Stimulated activated CD8-positive, alpha-beta memory T cell treated with anti-CD3 and anti-CD28 coated beads, Interleukin-2, amount 100 ng/mL, for 48 hours (primary cell): Measurements from ENCODE around the gene PIK3CD.

Experiments
- DNase-seq, 2 donors: peaks; one replicate each; pipeline ENCODE4 v3.0.0-alpha.2; 2020; ENCODE audit warnings: low read depth in 2 of 2

The PIK3CD gene

DNA sequence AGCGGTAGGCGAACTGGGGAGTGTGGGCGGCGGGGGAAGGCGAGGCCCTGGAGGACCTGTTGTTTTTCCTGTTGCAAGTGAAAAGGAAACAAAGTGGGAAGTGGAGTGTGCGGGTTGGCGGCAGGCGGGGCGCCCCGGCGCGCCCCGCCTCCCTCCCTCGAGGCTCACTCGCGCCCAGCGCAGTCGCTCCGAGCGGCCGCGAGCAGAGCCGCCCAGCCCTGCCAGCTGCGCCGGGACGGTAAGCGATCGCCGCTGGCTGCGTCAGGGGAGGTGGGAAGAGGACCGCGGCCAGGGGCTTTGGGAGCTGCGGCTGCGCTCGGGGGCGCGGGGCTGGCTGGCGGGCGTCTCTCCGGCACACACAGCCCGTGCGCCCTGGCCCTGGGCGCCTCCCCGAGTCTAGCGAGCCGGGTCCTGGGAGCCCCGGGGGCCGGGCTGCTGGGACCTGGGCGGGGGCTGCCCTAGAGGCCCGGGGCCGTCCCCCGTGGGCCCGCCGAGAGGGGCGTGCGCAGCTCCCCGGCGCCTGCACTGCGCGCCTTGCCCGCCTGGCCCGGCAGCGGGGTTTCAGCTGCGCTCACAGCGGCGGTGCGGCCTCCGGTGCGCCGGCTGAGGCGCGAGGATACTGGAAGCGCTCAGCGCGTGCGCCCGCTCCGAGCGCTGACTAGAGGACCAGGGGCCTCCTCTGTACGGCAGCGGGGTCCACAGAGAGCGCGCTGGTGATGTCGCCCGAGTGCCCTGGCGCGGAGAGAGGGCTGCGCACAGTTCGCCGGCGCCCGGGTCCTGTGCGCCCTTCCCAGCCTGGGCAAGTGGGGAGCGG lies at the start of gene PIK3CD:
Gene PIK3CD, plus strand, starts transcription at position 167 of the 814 bp plus-strand sequence. CDS start 58,725 bp downstream, outside the sequence.
- DNase-seq, result peak in 1 of 2 donors; percentile 26

DNA sequence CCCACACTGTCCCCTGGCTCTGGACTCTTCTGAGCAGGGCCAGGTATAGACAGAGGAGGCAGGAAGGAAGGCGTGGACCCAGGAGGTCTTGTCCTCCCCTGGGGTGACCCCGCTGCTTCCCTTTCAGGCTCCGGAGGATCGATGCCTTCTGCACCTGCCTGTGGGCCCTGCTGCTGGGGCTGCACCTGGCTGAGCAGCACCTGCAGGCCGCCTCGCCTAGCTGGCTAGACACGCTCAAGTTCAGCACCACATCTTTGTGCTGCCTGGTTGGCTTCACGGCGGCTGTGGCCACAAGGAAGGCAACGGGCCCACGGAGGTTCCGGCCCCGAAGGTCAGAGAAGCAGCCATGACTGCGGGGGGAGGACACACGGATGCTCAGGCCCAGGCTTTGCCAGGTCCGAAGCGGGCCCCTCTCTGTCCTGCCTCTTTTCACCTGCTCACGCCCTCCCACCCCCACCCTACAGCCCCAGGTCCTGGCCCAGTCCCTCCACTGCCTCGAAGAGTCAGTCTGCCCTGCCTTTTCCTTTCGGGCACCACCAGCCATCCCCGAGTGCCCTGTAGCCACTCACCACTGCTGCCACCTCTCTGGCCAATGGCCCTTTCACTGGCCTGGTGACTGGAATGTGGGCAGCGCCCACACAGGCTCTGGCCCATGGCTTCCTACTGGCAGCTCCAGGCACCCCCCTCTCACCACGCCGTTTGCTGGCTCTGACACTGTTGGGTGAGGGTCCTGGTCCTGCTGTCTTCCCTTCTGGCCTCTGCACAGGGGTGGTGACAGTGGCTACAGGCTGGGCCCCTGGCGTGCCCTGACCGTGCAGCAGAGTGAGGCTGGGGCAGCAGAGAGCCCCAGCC lies 49.4 kb upstream of the PIK3CD start:
- no peak for DNase-seq

DNA sequence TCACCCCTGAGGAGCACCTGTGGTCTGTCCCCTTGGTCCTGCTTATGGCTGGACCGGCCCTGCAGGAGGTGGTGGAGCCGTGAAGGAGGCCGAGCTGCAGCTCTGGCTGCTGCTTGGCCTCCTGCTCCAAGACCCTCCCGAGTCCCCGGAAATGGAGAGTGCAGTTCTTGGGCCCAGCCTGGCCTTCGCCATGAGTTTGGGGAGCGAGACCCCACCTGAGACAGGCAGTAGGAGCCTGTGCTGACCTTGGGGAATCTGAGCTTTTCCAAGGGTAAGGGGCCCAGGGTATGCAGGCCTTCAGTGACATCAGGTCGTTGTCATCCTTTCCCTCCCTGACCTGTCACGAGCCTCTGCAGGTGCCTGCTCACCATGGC lies 48.8 kb upstream of the PIK3CD start:
- no peak for DNase-seq

DNA sequence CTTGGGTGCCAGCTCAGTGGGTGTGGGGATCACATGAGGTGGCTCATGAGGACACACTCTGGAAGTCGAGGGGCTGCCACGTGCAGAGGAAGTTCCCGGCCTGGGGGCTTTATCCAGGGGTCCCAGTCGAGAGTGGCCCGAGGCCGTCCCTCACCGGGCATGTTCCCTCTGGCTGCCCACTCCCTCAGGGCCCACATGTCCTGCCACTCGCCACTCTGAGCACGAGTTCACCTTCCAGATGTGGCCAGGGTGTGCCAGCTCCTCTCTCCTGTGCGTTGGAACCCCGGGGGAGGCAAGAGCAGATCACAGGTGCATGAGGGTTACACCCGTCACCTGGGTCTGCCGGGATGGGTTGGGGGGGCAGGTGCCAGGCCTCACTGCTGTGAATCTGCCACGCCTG lies 48.2 kb upstream of the PIK3CD start:
- no peak for DNase-seq

DNA sequence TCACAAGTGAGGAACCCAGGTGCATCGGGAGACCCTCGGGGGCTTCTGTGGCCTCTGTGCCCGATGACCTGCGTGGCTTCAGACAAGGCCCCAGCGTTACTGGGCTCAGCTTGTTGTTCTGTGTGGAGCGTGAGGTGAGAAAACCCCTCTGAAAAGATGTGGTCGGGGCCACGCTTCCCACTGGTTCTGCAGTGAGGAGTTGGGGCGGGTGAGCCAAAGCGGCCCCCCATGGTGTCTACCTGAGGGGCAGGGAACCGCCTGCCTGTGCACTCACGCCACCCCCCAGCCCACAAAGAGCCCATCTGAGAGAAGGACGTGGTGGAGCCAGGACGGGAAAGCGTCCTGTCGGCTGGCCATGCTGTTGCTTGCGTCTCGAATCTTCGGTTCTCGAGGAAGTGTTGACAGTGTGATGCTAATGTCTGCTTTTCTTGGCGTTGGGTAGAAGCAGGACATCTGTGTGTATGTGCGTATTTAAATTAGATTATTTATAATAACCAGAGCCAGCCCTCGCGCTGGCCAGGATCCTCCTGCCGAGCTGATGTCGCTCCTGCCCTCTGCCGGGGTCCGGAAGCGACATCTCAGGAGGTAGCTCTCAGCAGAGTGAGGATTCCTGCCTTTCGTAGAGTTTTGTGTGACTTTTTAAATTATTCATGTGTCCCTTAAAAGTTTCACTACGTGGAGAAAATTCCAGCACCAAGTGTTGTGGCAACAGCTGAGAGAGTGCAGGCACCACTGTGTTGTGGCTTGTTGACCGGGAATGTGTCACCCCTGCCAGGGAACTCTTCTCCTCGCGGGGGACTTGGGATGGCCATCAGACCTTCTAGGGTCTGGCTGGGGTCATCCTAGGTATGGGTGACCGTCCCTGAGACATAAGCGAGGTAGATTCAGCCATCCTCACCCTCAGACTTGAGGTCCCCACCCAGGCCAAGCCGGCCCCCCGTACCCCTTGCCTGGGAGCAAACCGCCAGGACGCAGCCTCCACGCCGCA lies 47.5 kb upstream of the PIK3CD start:
- no peak for DNase-seq

DNA sequence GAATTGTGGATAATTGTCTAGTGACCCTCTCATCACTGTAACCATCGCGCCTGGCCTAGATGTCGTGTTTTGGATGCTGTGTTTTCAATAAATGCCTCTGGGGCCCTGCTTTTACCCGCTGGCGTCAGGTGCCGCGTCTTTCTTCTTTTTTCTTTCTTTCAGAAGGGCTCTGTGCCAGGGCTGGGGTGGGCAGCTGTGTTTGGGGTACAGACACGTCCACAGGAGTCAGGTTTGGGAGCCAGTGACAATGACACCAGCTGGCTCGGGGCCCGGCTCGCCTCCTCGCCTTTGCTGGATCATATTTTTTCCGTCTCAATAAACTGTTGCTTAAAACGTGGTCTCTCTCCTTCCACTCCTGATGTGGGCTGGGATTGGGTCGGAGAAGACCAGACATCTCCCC lies 46.7 kb upstream of the PIK3CD start:
- no peak for DNase-seq

DNA sequence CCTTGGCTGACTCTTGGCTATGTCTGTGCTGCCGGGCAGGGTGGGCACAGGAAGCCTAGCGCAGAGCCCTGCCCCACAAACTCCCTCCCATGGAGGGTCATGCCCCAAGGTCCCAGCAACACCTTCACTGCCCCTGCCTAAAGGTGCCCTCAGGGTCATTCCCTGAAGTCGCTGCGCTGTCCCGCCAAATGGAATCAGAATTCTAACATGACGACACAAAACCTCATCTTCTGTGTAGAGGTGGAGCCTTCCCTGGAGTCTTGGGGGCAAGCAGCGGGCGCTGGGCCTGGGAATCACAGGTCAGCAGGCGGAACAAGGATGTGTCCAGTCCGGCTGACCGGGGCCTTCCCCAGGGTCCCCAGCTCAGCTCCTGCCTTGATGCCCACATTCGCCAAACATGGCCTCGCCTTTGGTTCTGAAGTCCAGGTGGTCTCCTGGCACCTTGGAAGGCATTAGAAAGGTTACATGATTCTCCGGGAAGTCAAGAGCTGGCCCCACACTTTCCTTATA lies 45.5 kb upstream of the PIK3CD start:
- no peak for DNase-seq

DNA sequence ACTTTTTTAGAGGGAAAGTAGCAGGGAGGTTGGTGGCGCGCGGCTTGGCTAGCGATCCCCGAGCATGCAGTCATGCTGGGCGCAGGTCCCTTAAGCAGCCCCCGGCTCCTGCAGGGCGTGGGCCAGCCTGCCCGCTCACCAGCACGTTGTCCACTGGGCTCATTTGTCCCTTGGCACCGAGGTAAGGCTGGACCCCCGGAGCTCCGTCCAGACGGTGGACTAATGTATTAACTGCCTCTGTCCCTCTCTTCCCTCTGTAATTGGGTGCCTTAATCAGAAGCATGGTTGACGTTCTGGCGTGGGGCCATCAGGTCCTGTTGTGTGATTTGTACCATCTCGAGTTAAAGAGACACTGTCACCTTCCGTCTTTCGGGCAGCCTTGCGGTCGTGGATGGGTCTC lies 45.1 kb upstream of the PIK3CD start:
- DNase-seq, result no peak

DNA sequence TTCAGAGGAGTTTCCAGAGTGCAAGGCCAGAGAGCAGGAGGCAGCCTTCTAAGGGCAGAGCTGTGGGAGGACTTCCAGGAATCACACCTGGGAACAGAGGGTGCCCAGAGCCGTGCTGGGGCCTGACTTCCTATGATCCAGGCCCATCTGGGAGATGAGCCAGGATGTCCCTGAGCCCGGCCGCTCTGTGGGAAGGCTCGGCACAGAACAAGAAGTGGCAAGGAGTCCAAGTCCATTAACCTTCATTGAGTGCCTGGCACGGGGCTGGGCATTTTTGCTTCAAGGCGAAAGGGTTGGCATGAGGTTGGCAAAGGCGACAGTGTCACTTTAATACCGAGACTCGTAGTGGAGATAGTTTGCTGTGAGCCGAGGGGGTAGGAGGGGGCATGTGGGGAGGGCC lies 44.6 kb upstream of the PIK3CD start:
- no peak for DNase-seq

DNA sequence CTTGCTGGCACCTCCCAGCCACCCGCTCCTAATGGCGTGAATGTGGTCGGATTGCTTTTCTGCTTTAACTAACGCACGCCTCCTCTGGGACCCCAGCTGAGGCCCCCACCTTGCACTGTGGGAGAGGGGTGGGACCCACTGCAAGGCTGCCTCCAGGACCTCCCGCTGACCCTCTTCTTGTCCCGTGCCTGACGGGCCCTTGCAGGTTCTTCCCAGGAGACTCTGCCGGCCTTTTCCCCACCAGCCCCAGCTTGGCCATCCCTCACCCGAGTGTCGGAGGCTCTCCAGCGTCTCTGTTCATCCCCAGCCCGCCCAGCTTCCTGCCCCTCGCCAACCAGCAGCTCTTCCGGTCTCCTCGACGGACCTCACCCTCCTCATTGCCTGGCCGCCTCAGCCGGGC lies 44.2 kb upstream of the PIK3CD start:
- no peak for DNase-seq

DNA sequence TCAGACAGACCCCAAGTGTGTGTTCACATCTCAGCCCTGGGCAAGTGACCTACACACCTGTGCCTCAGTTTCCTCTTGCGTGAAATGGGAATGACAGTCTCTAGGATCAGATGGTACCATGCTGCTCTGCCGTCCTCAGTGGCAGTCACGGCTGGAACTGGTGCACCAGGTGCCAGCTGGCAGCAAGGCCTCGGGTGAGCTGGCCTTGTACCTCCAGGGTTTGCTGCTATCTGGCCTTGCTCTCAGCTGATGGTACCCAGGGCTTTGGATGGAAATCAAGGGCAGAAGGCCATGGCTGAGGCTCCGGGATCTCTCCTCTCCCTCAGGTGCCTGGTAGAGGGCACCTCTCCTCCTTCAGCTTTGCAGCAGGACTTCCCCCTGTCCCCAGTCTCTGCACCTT lies 41.5 kb upstream of the PIK3CD start:
- DNase-seq, result no peak

DNA sequence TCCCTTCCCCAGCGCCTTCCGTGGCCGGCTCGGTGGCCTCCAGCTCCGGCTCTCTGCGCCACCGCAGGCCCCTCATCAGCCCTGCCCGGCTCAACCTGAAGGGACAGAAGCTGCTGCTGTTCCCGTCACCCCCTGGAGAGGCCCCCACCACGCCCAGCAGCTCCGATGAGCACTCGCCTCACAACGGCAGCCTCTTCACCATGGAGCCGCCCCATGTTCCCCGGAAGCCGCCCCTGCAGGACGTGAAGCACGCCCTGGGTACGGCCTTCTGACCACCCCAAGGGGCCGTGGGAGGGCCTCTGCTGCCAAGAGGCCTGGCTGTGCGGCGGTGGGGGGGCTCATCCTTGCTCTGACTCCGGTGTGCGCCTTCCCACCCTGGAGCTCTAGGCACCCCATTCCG lies 41.0 kb upstream of the PIK3CD start:
- DNase-seq, result no peak

DNA sequence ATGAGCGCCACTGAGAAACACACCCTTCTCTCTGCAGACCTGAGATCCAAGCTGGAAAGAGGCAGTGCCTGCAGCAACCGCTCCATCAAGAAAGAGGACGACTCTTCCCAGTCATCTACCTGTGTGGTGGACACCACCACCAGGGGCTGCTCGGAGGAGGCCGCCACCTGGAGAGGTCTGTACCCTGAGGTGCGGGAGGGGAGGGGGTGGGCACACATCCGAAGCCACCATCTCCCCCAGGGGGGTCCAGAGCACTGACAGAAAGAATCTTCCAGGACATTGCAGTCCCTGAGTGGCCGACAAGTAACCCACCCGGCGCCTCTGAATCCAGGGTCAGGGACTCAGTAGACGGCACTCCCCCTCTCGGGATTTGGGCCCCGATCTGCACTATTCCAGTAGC lies 39.8 kb upstream of the PIK3CD start:
- DNase-seq, result no peak

DNA sequence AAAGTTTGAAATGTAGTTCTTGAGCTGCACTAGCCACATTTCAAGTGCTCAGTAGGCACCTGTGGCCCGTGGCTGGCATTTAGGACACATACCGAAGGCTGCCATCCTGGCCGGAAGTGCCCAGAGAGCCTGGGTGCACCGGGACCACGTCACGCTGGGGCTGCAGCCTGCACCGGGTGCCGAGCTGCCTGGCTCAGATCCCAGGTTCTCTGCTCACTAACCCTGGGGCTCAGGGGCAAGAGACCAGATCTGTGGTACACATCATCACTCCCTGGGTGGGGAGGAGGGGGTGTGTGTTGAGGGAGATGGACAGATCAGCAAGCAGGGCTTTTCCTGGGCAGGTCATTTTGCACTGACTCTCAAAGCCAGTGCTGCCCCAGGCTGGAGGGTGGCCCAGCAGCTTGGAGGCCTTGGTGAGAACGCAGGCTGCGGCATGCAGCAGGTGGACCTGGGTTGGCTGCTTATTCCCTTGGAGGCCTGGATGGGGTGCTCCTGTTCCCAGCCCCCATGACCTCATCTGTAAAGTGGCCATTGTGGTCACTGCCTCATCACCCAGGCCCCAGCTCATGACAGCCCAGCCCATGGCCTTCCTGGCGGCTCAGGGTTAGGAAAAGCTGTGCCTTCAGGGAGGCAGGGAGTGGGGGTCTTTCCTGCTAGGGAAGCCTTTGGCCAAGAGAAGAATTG lies 39.2 kb upstream of the PIK3CD start:
- DNase-seq, result no peak

DNA sequence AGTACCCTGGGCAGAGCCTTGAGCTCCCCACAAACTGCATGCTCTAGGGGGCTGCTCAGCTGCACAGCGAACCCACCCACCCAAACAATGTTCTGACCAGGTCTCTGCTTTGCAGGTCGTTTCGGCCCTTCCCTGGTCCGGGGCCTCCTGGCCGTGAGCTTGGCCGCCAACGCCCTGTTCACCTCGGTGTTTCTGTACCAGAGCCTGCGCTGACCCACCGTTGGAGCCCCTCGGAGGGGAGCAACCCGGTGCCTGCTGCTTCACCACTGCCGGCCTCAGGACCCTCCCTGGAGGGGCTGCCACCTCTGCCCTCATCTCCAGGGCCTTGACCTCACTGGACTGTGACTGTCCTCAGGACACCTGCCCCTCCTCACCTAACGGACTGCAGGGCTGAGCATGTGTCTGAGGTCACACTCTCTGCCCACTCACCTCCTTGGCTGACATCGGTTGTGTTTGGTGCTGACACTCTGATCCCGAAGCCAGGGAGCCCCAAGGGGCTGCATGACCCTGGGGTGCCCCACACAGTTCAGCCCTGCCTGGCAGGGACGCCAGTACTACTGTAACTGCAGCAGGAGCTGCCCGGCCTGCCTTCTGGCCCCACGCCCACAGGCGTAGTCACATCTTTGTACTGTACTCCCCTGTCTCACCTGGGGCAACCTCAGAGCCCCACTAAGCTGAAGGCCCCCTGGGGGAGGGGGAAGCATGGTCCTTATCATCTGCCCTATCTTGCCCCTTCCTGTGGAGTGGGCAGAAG lies 38.5 kb upstream of the PIK3CD start:
- DNase-seq, result no peak

DNA sequence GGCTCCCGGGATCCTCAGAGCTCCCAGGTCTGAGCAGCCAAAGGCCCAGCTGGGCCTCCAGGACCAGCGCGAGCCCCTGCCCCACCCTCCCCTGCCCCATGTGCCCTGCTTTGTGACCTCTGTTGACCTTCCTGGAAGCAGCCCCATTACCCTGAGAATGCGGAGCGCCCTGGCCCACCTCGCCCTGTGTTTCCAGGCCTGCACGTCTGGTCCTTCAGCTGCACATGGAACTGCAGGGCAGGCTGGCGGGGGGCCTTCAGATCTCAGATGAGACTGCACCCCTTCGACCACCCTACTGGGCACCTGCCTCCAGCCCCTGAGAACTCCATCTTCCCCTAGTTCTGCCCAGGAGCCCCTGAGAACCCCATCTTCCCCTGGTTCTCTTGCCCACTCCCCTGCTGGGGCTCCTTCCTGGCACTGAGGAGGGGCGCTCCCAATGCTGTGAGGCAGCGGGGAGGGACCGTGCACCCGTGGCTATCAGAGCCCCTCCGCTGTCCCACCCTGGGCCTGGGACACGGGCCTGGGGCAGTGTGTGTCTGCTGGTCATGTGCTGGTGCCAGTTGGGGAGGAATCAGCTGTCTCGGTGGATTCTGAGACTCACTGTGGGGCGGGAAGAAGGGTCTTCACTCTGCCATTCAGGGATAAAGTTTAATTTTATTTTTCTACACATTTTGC lies 37.8 kb upstream of the PIK3CD start:
- no peak for DNase-seq

DNA sequence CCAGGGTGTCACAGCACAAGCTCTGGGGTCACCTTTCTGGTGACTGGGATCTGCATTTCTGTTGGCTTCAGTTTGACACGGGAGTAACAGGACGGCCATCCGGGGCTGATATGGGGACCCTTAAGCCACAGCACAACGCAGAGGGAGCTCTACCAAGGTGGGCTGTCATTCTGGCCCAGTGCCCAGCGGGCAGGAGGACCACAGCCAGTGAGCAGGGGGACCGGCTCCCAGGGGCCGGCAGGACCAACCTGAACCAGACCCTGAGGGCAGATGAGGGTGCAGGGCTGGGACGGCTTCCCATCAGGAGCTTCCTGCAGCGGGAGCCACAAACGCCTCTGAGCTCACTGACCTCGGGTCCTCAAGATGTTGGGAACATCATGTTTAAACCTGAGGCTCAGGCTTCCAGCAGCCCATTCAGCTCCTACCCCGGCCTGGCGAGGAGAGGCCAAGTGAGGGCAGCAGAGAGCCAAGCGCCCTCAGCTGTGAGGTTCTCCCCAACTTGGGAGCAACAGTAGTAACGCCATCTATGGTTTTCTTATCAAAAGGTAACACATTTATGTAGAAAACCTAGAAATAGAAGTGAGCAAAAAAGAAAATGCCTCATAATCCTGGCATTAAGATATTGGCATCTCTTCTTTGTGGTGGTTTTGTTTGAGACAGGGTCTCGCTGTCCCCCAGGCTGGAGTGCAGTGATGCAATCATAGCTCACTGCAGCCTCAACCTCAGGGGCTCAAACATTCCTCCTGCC lies 36.0 kb upstream of the PIK3CD start:
- peak in 1 of 2 donors; percentile 37 for DNase-seq

DNA sequence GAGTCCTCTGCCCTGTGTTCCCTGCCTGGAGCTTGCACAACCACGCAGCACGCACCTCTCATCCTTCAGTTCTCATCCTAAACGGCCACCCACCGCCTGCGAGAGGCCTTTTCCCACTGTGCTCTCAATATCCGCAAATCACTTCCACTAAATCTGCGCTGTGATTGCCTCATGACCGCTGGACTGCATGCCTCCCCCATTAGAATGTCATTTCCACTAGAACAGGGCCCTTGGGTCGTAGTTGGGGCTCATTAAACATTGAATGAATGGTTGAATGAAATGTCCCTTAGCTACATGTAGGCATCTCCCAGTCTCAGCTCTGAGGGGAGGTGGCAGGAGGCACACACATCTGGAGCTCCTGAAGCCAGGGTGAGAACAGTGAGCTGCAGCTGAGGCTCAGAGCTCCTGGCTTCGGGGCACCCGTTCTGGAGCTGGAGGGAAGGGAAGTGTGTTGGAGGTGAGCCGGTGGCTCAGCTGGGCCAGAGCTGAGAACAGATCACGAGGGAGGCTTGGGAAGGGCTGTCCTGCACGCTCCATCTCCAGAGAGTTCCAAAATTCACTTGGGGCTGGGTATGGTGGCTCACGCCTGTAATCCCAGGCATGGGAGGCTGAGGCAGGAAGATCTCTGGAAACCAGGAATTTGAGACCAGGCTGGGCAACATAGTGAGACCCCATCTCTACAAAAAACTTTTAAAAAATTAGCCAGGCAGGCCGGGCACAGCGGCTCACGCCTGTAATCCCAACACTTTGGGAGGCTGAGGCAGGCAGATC lies 32.4 kb upstream of the PIK3CD start:
- no peak for DNase-seq
